ENCODE results near the gene MAP4.

MAP4 gene

GRCh38 chr3:47984075-47984728 lies 32.0 kb downstream of the MAP4 start:
- Histone ChIP-seq H3K4me1 (ENCODE audit: control insufficient read depth, insufficient read depth, low read length) (no peaks in the 10 kb centered on the region), H3K9me3 (ENCODE audit: control insufficient read depth, insufficient read depth, low read length) (no peaks in the 10 kb centered on the region), H3K9ac (ENCODE audit: low read depth, low read length) (no peak overlapping the region), H3K27me3 (ENCODE audit: control insufficient read depth, insufficient read depth, low read length) (no peaks in the 10 kb centered on the region), H3K36me3 (ENCODE audit: control insufficient read depth, insufficient read depth, low read length) (no peaks in the 10 kb centered on the region), H3K4me3 (ENCODE audit: low read depth, low read length) (no peak overlapping the region)

DNA sequence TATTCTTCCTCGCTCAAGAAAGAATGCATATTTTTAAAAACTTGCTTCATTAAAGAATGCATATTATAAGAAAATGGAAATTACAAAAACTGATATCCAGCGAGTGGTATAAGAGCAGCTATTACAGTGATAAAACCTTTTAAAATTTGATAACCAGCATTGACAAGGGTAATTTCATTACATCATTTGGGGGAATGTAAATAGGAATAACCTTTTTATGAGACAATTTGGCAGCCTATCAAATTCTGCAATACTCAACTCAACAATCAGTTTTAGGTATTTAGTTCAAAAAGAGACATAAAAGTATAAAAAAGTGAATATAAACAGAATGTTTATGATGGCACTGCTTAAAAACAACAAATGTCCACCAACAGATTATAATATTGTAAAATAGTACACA lies 35.4 kb downstream of the MAP4 start:
- H3K9ac ChIP-seq (ENCODE audit: low read depth, low read length): no peak overlapping the region
- no peak overlapping the region for H3K4me3 ChIP-seq (ENCODE audit: low read depth, low read length)
- H3K9me3 ChIP-seq (ENCODE audit: control insufficient read depth, insufficient read depth, low read length): no peaks in the 10 kb centered on the region
- no peaks in the 10 kb centered on the region for H3K4me1 ChIP-seq (ENCODE audit: control insufficient read depth, insufficient read depth, low read length)
- no peaks in the 10 kb centered on the region for H3K36me3 ChIP-seq (ENCODE audit: control insufficient read depth, insufficient read depth, low read length)
- H3K27me3 ChIP-seq (ENCODE audit: control insufficient read depth, insufficient read depth, low read length): no peaks in the 10 kb centered on the region

DNA sequence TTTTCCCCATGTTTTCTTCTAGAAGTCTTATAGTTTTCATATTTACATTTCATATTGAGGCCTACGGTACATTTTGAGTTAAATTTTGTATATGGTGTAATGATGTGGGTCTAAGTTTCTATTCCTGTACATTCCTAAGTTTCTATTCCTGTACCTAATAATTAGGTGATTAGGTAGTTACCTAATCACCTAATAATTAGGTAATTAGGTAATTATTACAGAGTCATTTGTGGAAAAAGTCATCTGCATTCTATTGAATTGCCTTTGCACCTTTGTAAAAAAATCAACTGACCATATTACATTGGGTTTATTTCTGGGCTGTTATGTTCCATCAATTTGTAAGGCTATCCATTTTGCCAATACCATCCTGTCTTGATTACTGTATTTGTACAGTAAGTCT lies 37.1 kb downstream of the MAP4 start:
- Histone ChIP-seq H3K9me3 (ENCODE audit: control insufficient read depth, insufficient read depth, low read length) (no peaks in the 10 kb centered on the region), H3K4me3 (ENCODE audit: low read depth, low read length) (no peak overlapping the region), H3K27me3 (ENCODE audit: control insufficient read depth, insufficient read depth, low read length) (no peaks in the 10 kb centered on the region), H3K4me1 (ENCODE audit: control insufficient read depth, insufficient read depth, low read length) (no peaks in the 10 kb centered on the region), H3K36me3 (ENCODE audit: control insufficient read depth, insufficient read depth, low read length) (no peaks in the 10 kb centered on the region), H3K9ac (ENCODE audit: low read depth, low read length) (no peak overlapping the region)

- H3K9ac ChIP-seq (ENCODE audit: low read depth, low read length): no peak overlapping the region
- H3K27me3 ChIP-seq (ENCODE audit: control insufficient read depth, insufficient read depth, low read length): no peaks in the 10 kb centered on the region
- H3K4me1 ChIP-seq (ENCODE audit: control insufficient read depth, insufficient read depth, low read length): no peaks in the 10 kb centered on the region
- no peak overlapping the region for H3K4me3 ChIP-seq (ENCODE audit: low read depth, low read length)
- no peaks in the 10 kb centered on the region for H3K9me3 ChIP-seq (ENCODE audit: control insufficient read depth, insufficient read depth, low read length)
- no peaks in the 10 kb centered on the region for H3K36me3 ChIP-seq (ENCODE audit: control insufficient read depth, insufficient read depth, low read length)
Measured at GRCh38 chr3:47978386-47978785, 37.8 kb downstream of the MAP4 start.

GRCh38 chr3:47976135-47976732 lies 40.0 kb downstream of the MAP4 start:
- no peaks in the 10 kb centered on the region for H3K9me3 ChIP-seq (ENCODE audit: control insufficient read depth, insufficient read depth, low read length)
- H3K9ac ChIP-seq (ENCODE audit: low read depth, low read length): no peak overlapping the region
- no peak overlapping the region for H3K4me3 ChIP-seq (ENCODE audit: low read depth, low read length)
- no peaks in the 10 kb centered on the region for H3K36me3 ChIP-seq (ENCODE audit: control insufficient read depth, insufficient read depth, low read length)
- H3K27me3 ChIP-seq (ENCODE audit: control insufficient read depth, insufficient read depth, low read length): no peaks in the 10 kb centered on the region
- H3K4me1 ChIP-seq (ENCODE audit: control insufficient read depth, insufficient read depth, low read length): no peaks in the 10 kb centered on the region

DNA sequence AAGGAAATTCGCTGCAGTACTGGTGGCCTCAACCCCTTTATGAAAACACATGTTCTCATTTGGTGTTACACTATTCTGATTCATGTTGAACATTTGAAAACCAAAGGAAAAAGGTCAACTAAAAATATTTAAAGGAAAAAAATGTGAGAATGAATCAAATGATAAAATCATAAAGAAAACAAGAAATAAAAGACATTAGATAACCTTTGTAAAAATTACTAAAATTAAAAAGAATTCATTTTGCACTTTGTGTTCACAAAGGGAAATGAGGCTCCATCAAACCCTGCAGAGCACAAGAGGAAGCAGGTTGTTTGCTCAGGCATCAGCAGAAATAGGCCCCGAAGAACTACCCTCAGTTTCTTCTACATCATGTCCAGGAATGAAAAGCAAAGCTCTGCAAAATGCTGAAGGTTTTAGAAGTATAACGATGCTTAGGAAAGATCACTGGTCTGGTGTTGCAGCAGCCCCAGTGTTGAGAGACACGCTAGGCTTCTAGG lies 41.2 kb downstream of the MAP4 start:
- H3K36me3 ChIP-seq (ENCODE audit: control insufficient read depth, insufficient read depth, low read length): no peaks in the 10 kb centered on the region
- H3K9me3 ChIP-seq (ENCODE audit: control insufficient read depth, insufficient read depth, low read length): no peaks in the 10 kb centered on the region

GRCh38 chr3:47971081-47971480 lies 45.1 kb downstream of the MAP4 start:
- Histone ChIP-seq H3K36me3 (ENCODE audit: control insufficient read depth, insufficient read depth, low read length) (no peaks in the 10 kb centered on the region), H3K4me1 (ENCODE audit: control insufficient read depth, insufficient read depth, low read length) (no peaks in the 10 kb centered on the region), H3K27me3 (ENCODE audit: control insufficient read depth, insufficient read depth, low read length) (no peaks in the 10 kb centered on the region), H3K9ac (ENCODE audit: low read depth, low read length) (no peak overlapping the region), H3K4me3 (ENCODE audit: low read depth, low read length) (no peak overlapping the region), H3K9me3 (ENCODE audit: control insufficient read depth, insufficient read depth, low read length) (no peaks in the 10 kb centered on the region)

More for the DNA sequence above, 41.2 kb downstream of the MAP4 start:
- Histone ChIP-seq H3K4me3 (ENCODE audit: low read depth, low read length) (no peak overlapping the region), H3K27me3 (ENCODE audit: control insufficient read depth, insufficient read depth, low read length) (no peaks in the 10 kb centered on the region), H3K4me1 (ENCODE audit: control insufficient read depth, insufficient read depth, low read length) (no peaks in the 10 kb centered on the region), H3K9ac (ENCODE audit: low read depth, low read length) (no peak overlapping the region)

GRCh38 chr3:47964740-47965139 lies 51.5 kb downstream of the MAP4 start:
- Histone ChIP-seq H3K9ac (ENCODE audit: low read depth, low read length) (no peak overlapping the region), H3K9me3 (ENCODE audit: control insufficient read depth, insufficient read depth, low read length) (no peaks in the 10 kb centered on the region), H3K36me3 (ENCODE audit: control insufficient read depth, insufficient read depth, low read length) (no peaks in the 10 kb centered on the region), H3K4me1 (ENCODE audit: control insufficient read depth, insufficient read depth, low read length) (peaks cover 12% of the 10 kb centered on the region), H3K4me3 (ENCODE audit: low read depth, low read length) (no peak overlapping the region), H3K27me3 (ENCODE audit: control insufficient read depth, insufficient read depth, low read length) (no peaks in the 10 kb centered on the region)

- Histone ChIP-seq H3K9ac (ENCODE audit: low read depth, low read length) (no peak overlapping the region), H3K36me3 (ENCODE audit: control insufficient read depth, insufficient read depth, low read length) (no peaks in the 10 kb centered on the region), H3K9me3 (ENCODE audit: control insufficient read depth, insufficient read depth, low read length) (no peaks in the 10 kb centered on the region), H3K4me3 (ENCODE audit: low read depth, low read length) (no peak overlapping the region), H3K4me1 (ENCODE audit: control insufficient read depth, insufficient read depth, low read length) (peaks cover 12% of the 10 kb centered on the region), H3K27me3 (ENCODE audit: control insufficient read depth, insufficient read depth, low read length) (no peaks in the 10 kb centered on the region)
Measured at GRCh38 chr3:47961815-47962606, 54.2 kb downstream of the MAP4 start.

GRCh38 chr3:47961036-47961435 lies 55.2 kb downstream of the MAP4 start:
- H3K9ac ChIP-seq (ENCODE audit: low read depth, low read length): no peak overlapping the region
- H3K27me3 ChIP-seq (ENCODE audit: control insufficient read depth, insufficient read depth, low read length): no peaks in the 10 kb centered on the region
- H3K36me3 ChIP-seq (ENCODE audit: control insufficient read depth, insufficient read depth, low read length): no peaks in the 10 kb centered on the region
- H3K9me3 ChIP-seq (ENCODE audit: control insufficient read depth, insufficient read depth, low read length): no peaks in the 10 kb centered on the region
- no peak overlapping the region for H3K4me3 ChIP-seq (ENCODE audit: low read depth, low read length)
- H3K4me1 ChIP-seq (ENCODE audit: control insufficient read depth, insufficient read depth, low read length): peaks cover 12% of the 10 kb centered on the region

- no peaks in the 10 kb centered on the region for H3K27me3 ChIP-seq (ENCODE audit: control insufficient read depth, insufficient read depth, low read length)
- H3K4me1 ChIP-seq (ENCODE audit: control insufficient read depth, insufficient read depth, low read length): peaks cover under 1% of the 10 kb centered on the region
- H3K9me3 ChIP-seq (ENCODE audit: control insufficient read depth, insufficient read depth, low read length): no peaks in the 10 kb centered on the region
- no peak overlapping the region for H3K4me3 ChIP-seq (ENCODE audit: low read depth, low read length)
- no peaks in the 10 kb centered on the region for H3K36me3 ChIP-seq (ENCODE audit: control insufficient read depth, insufficient read depth, low read length)
- H3K9ac ChIP-seq (ENCODE audit: low read depth, low read length): no peak overlapping the region
Measured at GRCh38 chr3:47956521-47956920, 59.7 kb downstream of the MAP4 start.

DNA sequence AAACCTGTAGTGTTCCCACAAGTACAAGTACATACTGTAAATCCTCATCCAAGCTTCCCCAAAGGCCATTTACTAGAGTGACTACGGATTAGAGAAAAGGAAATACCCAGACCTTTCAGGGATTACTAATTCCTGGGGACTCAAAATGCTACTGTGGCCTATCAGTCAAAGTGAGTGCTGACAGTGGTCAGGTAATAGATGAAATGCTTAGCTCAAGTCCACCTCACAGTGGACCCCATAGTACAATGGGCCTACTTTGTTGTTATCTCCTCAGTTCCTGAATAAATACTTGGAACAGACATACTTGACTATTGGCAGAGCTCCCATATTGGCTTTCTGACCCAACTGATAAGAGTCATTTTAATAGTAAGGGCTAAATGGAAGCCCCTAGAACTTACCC lies 61.6 kb downstream of the MAP4 start:
- no peaks in the 10 kb centered on the region for H3K4me1 ChIP-seq (ENCODE audit: control insufficient read depth, insufficient read depth, low read length)
- H3K36me3 ChIP-seq (ENCODE audit: control insufficient read depth, insufficient read depth, low read length): no peaks in the 10 kb centered on the region
- H3K9ac ChIP-seq (ENCODE audit: low read depth, low read length): no peak overlapping the region

More for the DNA sequence above, 61.6 kb downstream of the MAP4 start:
- Histone ChIP-seq H3K27me3 (ENCODE audit: control insufficient read depth, insufficient read depth, low read length) (no peaks in the 10 kb centered on the region), H3K9me3 (ENCODE audit: control insufficient read depth, insufficient read depth, low read length) (no peaks in the 10 kb centered on the region), H3K4me3 (ENCODE audit: low read depth, low read length) (no peak overlapping the region)

All from iPS-15b (cell line).